Thoracic aorta (tissue), 2 donors: ENCODE results near the gene MAN1B1. TPM values are rescaled to one million over a fixed set of nuclear protein-coding genes. Genes with fewer than 3 reads are reported as not detected.

Experiments
- ATAC-seq: fragments of 150-250 bp; one replicate; pipeline ENCODE4 v1.8.0; 2017; ENCODE audit warnings: low read depth; ENCODE audit not compliant: insufficient number of reproducible peaks, low FRiP score
- DNase-seq: peaks from one replicate; pipeline ENCODE4 v3.0.0-alpha.2; 2020; ENCODE audit warnings: low spot score
- H3K27ac ChIP-seq, 2 donors: fragments of 200-600 bp; sonication (generic); 1 replicate in 1 of 2; 2 replicates in 1 of 2; pipeline ENCODE4 v1.5.1; 2016; ENCODE audit warnings: mild to moderate bottlenecking in 2 of 2, moderate library complexity in 2 of 2
- H3K27me3 ChIP-seq: fragments of 200-600 bp; sonication (generic); replicated peaks from 2 replicates; pipeline ENCODE4 v1.6.0; 2016; ENCODE audit warnings: mild to moderate bottlenecking; ENCODE audit not compliant: insufficient read depth
- H3K36me3 ChIP-seq: fragments of 200-600 bp; sonication (generic); one replicate; pipeline ENCODE4 v1.5.1; 2016
- H3K4me1 ChIP-seq, 2 donors: fragments of 200-600 bp; sonication (generic); 1 replicate in 1 of 2; 2 replicates in 1 of 2; pipeline versions ENCODE4 v1.5.1 to v1.6.0; 2016; ENCODE audit warnings: low read depth in 2 of 2, mild to moderate bottlenecking in 1 of 2; ENCODE audit not compliant: control insufficient read depth in 1 of 2
- H3K4me3 ChIP-seq: fragments of 200-600 bp; sonication (generic); 2 replicates; pipeline ENCODE4 v1.5.1; 2016; ENCODE audit warnings: mild to moderate bottlenecking
- H3K9me3 ChIP-seq: fragments of 200-600 bp; sonication (generic); 2 replicates; pipeline ENCODE4 v1.5.1; 2016
- total RNA-seq, 2 donors: library from RNA; depleted of rRNA; stranded (reverse); fragments of >200 nt; gene quantifications; one replicate each; pipeline versions ENCODE4 v1.1.0 to v1.2.3, GENCODE V29; 2016
- TF ChIP-seq, protein P1 (sequence below): fragments of 200-600 bp; sonication (generic); IDR thresholded peaks from one replicate; pipeline ENCODE4 v1.5.1; 2019; ENCODE audit warnings: antibody characterized with exemption

Gene MAN1B1
- total RNA-seq, 2 donors from 2014 or later = 32.9 to 52.9 TPM

DNA sequence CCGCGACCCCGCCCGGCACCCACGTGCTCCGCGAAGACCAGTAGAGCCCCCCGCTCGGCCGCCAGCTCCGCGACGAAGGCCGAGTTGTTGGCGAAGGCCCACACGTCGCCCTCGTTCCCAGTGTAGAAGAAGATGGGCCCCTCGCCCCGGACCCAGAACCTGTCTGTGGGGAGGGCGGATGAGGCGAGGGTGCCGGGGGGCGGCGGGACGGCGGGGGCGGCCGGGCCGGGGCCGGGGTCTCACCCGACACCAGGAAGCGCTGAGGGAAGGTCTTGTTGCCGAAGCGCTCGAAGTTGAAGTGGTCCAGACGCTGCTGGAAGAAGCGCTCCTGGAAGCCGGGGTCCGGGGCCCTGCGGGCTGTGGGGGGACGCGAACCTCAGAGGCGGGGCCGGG lies 27.4 kb downstream of the MAN1B1 start:
- peak overlapping the region; percentile 93 for H3K4me3 ChIP-seq
- peaks cover 5% of the 10 kb centered on the region for H3K36me3 ChIP-seq
- TF ChIP-seq, protein P1, sequence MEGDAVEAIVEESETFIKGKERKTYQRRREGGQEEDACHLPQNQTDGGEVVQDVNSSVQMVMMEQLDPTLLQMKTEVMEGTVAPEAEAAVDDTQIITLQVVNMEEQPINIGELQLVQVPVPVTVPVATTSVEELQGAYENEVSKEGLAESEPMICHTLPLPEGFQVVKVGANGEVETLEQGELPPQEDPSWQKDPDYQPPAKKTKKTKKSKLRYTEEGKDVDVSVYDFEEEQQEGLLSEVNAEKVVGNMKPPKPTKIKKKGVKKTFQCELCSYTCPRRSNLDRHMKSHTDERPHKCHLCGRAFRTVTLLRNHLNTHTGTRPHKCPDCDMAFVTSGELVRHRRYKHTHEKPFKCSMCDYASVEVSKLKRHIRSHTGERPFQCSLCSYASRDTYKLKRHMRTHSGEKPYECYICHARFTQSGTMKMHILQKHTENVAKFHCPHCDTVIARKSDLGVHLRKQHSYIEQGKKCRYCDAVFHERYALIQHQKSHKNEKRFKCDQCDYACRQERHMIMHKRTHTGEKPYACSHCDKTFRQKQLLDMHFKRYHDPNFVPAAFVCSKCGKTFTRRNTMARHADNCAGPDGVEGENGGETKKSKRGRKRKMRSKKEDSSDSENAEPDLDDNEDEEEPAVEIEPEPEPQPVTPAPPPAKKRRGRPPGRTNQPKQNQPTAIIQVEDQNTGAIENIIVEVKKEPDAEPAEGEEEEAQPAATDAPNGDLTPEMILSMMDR = no peak
- DNase-seq (no peak), ATAC-seq (no peak)
- no peaks in the 10 kb centered on the region for H3K27me3 ChIP-seq
- H3K27ac ChIP-seq = no peak overlapping the region
- no peaks in the 10 kb centered on the region for H3K9me3 ChIP-seq
- H3K4me1 ChIP-seq = peaks cover 5 to 19% of the 10 kb centered on the region in 2 donors

DNA sequence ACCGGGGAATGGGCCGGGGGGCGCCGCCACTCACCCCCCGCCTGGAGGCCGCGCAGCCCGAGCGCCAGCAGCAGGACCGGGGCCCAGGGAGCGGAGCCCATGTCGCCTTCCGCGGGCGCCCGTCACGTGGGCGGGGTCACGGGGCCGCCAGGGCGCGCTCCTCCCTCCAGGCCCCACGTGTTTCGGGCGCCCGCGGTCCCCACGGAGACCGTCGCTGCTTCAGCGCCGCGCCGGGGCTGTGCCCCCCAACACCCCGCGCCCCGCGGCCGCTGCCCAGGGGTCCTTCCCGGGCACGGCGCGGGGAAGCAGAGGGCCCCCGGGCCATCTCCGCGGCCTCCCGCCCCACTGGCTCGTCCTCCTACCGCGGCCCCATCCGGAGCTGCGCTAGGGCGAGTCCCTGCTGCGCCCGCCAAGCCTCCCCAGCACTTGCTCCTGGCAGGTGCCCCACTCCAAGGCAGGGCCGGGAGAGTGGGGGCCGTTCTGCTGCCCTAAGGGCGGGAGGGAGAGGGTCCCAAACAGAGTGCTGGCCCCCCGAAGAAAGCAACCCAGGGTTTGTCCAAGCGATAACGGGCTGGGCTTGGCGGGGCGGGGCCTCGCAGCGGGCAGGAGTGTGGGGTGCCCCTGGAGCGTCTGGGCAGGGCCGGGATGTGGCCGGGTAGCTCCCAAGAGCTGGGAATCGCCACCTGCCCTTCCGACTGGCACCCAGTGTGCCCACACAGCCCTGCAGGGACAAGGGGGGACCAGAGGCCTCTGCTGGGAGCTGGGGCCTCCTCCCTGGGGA lies 28.0 kb downstream of the MAN1B1 start, which contains the start of gene DPP7:
DPP7 (minus strand) TSS at position 121 of the 781 bp plus-strand sequence; CDS start at position 101, 20 bp downstream.
- Histone ChIP-seq H3K27ac (no peak within 1 kb of the TSS), H3K4me1 (peaks cover 5 to 19% of the 10 kb centered on the region in 2 donors), H3K27me3 (no peaks in the 10 kb centered on the region), H3K9me3 (no peaks in the 10 kb centered on the region), H3K36me3 (peaks cover 5% of the 10 kb centered on the region), H3K4me3 (peak within 1 kb of the TSS; percentile 93)
- TF ChIP-seq, protein P1 = no peak
- ATAC-seq (no peak), DNase-seq (no peak)

DNA sequence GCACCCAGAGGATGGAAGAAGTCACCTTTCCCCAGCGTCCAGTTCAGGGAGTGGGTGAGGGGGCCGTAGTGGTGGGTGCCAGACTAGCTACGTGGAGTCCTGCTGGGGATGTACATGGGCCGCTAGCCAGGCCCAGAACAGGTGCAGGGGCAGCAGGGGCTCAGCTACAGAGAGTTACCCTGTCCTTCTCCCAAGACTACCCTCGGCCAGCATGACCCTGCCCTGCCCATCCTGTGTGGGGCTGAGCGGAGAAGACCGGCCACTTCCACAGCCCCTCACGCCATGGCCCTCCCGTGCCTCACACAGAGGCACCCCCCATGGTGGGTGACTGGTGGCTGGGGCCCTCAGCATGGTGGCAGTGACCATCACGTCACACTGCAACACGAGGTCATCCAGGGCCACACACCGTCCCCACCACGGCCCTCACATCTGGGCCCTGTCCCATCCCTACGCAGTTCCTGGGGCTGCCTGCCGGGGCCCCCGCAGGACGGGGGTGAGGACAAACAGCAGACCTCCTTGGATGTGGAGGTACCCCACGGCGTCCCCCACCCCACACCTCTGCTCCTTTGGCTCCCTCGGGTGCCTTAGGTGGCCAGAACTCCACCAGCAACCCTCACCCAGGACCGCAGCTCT lies 28.7 kb downstream of the MAN1B1 start:
- peaks cover 5 to 19% of the 10 kb centered on the region in 2 donors for H3K4me1 ChIP-seq
- H3K27ac ChIP-seq = peak overlapping the region in 1 of 2 donors; percentile 11
- TF ChIP-seq, protein P1 = no peak
- DNase-seq = no peak
- H3K4me3 ChIP-seq = peak overlapping the region; percentile 93
- H3K27me3 ChIP-seq = no peaks in the 10 kb centered on the region
- no peaks in the 10 kb centered on the region for H3K9me3 ChIP-seq
- ATAC-seq = no peak
- H3K36me3 ChIP-seq = peaks cover 5% of the 10 kb centered on the region

DNA sequence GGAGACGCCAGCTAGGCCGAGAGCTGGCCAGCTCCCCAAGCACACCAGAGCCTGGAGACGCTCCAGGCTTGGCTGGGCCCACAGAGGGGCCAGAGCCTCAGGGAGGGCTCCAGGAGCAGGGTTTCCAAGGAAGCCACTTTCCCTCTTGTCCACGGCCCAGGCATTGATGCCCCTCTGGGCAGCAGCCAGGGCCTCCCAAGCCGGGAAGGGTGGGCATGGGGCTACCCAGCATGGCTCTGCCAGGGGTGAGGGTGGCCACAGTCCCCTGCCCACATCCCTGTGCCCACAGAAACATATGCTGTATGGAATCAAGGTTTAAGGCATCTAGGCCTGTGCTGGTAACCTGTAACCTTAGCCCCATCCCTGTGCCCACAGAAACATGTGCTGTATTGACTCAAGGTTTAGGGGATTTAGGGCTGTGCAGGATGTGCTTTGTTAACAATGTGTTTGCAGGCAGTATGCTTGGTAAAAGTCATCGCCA lies 29.3 kb downstream of the MAN1B1 start:
- Histone ChIP-seq H3K36me3 (peaks cover 5% of the 10 kb centered on the region), H3K9me3 (no peaks in the 10 kb centered on the region), H3K27me3 (no peaks in the 10 kb centered on the region), H3K27ac (peak overlapping the region in 1 of 2 donors; percentile 11), H3K4me1 (peaks cover 5 to 19% of the 10 kb centered on the region in 2 donors), H3K4me3 (no peak overlapping the region)
- TF ChIP-seq, protein P1 = no peak
- ATAC-seq (no peak), DNase-seq (no peak)

DNA sequence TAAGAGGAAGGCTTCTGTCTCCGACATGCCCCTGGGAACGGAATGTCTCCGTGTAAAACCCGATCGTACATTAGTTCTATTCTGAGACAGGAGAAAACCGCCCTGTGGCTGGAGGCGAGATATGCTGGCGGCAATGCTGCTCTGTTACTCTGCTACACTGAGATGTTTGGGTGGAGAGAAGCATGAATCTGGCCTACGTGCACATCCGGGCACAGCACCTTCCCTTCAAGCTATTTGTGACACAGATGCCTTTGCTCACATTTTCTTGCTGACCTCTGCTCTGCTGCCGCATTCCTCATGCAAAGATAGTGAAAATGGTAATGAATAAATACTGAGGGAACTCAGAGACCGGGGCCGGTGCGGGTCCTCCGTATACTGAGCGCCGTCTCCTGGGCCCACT lies 29.9 kb downstream of the MAN1B1 start:
- no peak for DNase-seq
- no peak overlapping the region for H3K27ac ChIP-seq
- peaks cover 5% of the 10 kb centered on the region for H3K36me3 ChIP-seq
- TF ChIP-seq, protein P1 = no peak
- H3K27me3 ChIP-seq = no peaks in the 10 kb centered on the region
- ATAC-seq = no peak
- H3K4me1 ChIP-seq = peaks cover 5 to 19% of the 10 kb centered on the region in 2 donors
- H3K9me3 ChIP-seq = no peaks in the 10 kb centered on the region
- H3K4me3 ChIP-seq = no peak overlapping the region
